ENCODE results near the gene DCUN1D1.

The DCUN1D1 gene

GRCh38 chr3:182909318-182910040, 70.9 kb downstream of the DCUN1D1 start:
- H3K4me3 Mint-ChIP-seq = no peak overlapping the region
- H3K9me3 Mint-ChIP-seq = no peaks in the 10 kb centered on the region
- no peaks in the 10 kb centered on the region for H3K4me1 Mint-ChIP-seq
- H3K36me3 Mint-ChIP-seq (ENCODE audit: low read depth) = peaks cover 13% of the 10 kb centered on the region
- H3K27ac Mint-ChIP-seq = no peak overlapping the region
- peak; percentile 51 to 64 (median 60) for TF ChIP-seq CTCF (IDR thresholded peaks at IDR 0.05; ENCODE audit: unreplicated experiment in 3 of 3)
- H3K27me3 Mint-ChIP-seq (ENCODE audit: low read depth) = no peaks in the 10 kb centered on the region

- no peak for TF ChIP-seq CTCF (IDR thresholded peaks at IDR 0.05; ENCODE audit: unreplicated experiment in 3 of 3)
These were observed 71.9 kb downstream of the DCUN1D1 start for GRCh38 chr3:182908471-182908870.

GRCh38 chr3:182906036-182906435, 74.3 kb downstream of the DCUN1D1 start:
- Mint-ChIP-seq H3K27ac (no peak overlapping the region), H3K4me3 (no peak overlapping the region), H3K9me3 (no peaks in the 10 kb centered on the region), H3K36me3 (ENCODE audit: low read depth) (peaks cover 26% of the 10 kb centered on the region), H3K4me1 (no peaks in the 10 kb centered on the region), H3K27me3 (ENCODE audit: low read depth) (no peaks in the 10 kb centered on the region)
- no peak for TF ChIP-seq CTCF (IDR thresholded peaks at IDR 0.05; ENCODE audit: unreplicated experiment in 3 of 3)

More at GRCh38 chr3:182908471-182908870, 71.9 kb downstream of the DCUN1D1 start:
- Mint-ChIP-seq H3K9me3 (no peaks in the 10 kb centered on the region), H3K27me3 (ENCODE audit: low read depth) (no peaks in the 10 kb centered on the region), H3K4me1 (no peaks in the 10 kb centered on the region), H3K27ac (no peak overlapping the region), H3K36me3 (ENCODE audit: low read depth) (peaks cover 16% of the 10 kb centered on the region), H3K4me3 (no peak overlapping the region)

GRCh38 chr3:182905623-182906022, 74.7 kb downstream of the DCUN1D1 start:
- no peak overlapping the region for H3K4me3 Mint-ChIP-seq
- peaks cover 26% of the 10 kb centered on the region for H3K36me3 Mint-ChIP-seq (ENCODE audit: low read depth)
- H3K9me3 Mint-ChIP-seq = no peaks in the 10 kb centered on the region
- no peaks in the 10 kb centered on the region for H3K27me3 Mint-ChIP-seq (ENCODE audit: low read depth)
- TF ChIP-seq CTCF (IDR thresholded peaks at IDR 0.05; ENCODE audit: unreplicated experiment in 3 of 3) = no peak
- no peaks in the 10 kb centered on the region for H3K4me1 Mint-ChIP-seq
- H3K27ac Mint-ChIP-seq = no peak overlapping the region

GRCh38 chr3:182904164-182904563, 76.2 kb downstream of the DCUN1D1 start:
- no peak overlapping the region for H3K4me3 Mint-ChIP-seq
- H3K4me1 Mint-ChIP-seq = no peaks in the 10 kb centered on the region
- TF ChIP-seq CTCF (IDR thresholded peaks at IDR 0.05; ENCODE audit: unreplicated experiment in 3 of 3) = no peak
- peaks cover 33% of the 10 kb centered on the region for H3K36me3 Mint-ChIP-seq (ENCODE audit: low read depth)
- H3K27me3 Mint-ChIP-seq (ENCODE audit: low read depth) = no peaks in the 10 kb centered on the region
- no peaks in the 10 kb centered on the region for H3K9me3 Mint-ChIP-seq
- H3K27ac Mint-ChIP-seq = no peak overlapping the region

GRCh38 chr3:182902236-182902635, 78.1 kb downstream of the DCUN1D1 start:
- Mint-ChIP-seq H3K4me1 (no peaks in the 10 kb centered on the region), H3K4me3 (no peak overlapping the region), H3K9me3 (no peaks in the 10 kb centered on the region), H3K36me3 (ENCODE audit: low read depth) (peaks cover 33% of the 10 kb centered on the region), H3K27ac (no peak overlapping the region), H3K27me3 (ENCODE audit: low read depth) (no peaks in the 10 kb centered on the region)
- TF ChIP-seq CTCF (IDR thresholded peaks at IDR 0.05; ENCODE audit: unreplicated experiment in 3 of 3) = no peak

All from nephron (organoid).